Spleen (tissue), 7 donors: Measurements from ENCODE around the gene NT5DC3.

Source experiments
- CTCF ChIP-seq, 11 experiments: fragments of 200-600 bp in 7 of 11; fragments of 450-650 bp in 4 of 11; sonication (generic) in 4 of 11; IDR thresholded peaks in 8 of 11; conservative IDR thresholded peaks in 3 of 11; 1 replicate in 7 of 11; 2 replicates in 4 of 11; pipeline versions ENCODE4 v1.4.0 to v1.8.0; 2016 to 2021; ENCODE audit warnings: antibody characterized with exemption in 11 of 11, inconsistent platforms in 4 of 11, mild to moderate bottlenecking in 1 of 11
- POLR2A ChIP-seq, 3 donors: fragments of 450-650 bp; IDR thresholded peaks; one replicate each; pipeline ENCODE4 v1.5.1; 2017; ENCODE audit warnings: antibody characterized with exemption in 3 of 3, mild to moderate bottlenecking in 1 of 3
- POLR2AphosphoS5 ChIP-seq, 3 donors: sonication (generic); formaldehyde crosslinking; IDR thresholded peaks; one replicate each; pipeline ENCODE4 v1.5.1; 2017; ENCODE audit warnings: antibody characterized with exemption in 3 of 3
- donor health status: DM: no; HTN: no; CAD: no; lungs with moderate emphysema.
- donor health status: DM: no; HTN: no; CAD: no.
- donor health status: DM: no; HTN: no; CAD: no.

- TF ChIP-seq CTCF (IDR thresholded peaks at IDR 0.05 in 8 of 11, conservative IDR thresholded peaks at IDR 0.05 in 3 of 11) (no peak), POLR2A (IDR thresholded peaks at IDR 0.05) (no peak), POLR2AphosphoS5 (IDR thresholded peaks at IDR 0.05) (no peak)
Observed at GRCh38 chr12:103844305-103844704, 3.3 kb upstream of the NT5DC3 start.
